HG02678 (cell line): Measurements from ENCODE around the gene OTULIN.
A peak's percentile ranks its signal among the peaks of the same experiment; 100 is the strongest.

ENCODE experiments used
- ATAC-seq: cut with Tn5 transposase; IDR thresholded peaks from one replicate; pipeline ENCODE4 v1.9.1; 2021; ENCODE audit warnings: mild to moderate bottlenecking, moderate library complexity; ENCODE audit not compliant: unreplicated experiment

OTULIN gene

DNA sequence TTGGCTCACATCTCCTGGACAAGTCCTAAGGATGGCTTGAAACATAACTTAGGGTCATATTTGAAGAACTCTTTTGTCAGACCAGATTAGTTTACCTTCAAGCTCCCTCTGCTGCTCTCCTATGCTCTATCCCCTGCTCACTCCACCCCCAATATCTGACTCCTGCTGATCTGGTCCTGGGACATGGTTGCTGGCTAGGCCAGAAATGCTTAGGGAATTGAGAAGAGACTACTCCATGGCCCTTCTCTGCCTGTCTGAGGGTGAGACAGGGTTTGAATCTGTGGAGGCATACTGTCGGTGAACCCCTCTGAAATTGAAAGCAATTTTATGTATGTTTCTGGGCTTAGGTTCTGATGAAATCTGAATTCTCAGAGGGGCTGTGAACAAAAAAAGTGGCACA, 3.3 kb downstream of the OTULIN start:
- ATAC-seq, result no peak

DNA sequence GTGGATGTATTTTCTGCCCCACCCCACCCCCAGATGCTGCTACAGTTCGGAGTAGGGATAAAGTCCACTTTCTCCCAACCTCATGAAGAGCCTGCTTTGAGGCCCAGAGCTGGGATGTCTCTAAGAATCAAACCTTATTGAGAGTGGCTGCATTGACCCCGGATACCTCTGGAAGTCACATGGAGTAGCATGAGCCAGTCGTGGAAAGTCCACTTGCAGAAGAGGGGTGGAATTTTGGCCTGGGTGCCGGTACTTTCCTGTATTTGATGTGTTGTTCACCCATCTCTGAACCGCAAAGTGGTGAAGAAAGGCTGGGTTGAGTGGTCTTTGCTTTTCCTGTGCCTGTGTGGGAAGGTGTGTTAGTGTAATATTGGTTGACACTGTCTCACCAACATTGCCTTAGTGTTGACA, 3.7 kb downstream of the OTULIN start:
- no peak for ATAC-seq

DNA sequence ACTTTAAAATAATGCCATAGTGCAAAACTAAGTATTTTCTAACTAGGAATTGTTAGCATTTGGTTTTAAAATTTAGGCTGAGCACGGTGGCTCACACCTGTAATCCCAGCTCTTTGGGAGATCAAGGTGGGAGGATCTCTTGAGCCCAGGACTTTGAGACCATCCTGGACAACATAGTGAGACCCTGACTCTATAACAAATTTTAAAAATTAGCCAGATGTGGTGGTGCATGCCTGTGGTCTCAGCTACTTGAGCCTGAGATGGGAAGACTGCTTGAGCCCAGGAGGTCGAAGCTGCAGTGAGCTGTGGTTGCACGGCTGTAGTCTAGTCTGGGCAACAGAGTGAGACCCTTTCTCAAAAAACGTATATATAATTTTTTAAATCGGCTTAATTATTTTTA, 4.9 kb downstream of the OTULIN start:
- no peak for ATAC-seq

DNA sequence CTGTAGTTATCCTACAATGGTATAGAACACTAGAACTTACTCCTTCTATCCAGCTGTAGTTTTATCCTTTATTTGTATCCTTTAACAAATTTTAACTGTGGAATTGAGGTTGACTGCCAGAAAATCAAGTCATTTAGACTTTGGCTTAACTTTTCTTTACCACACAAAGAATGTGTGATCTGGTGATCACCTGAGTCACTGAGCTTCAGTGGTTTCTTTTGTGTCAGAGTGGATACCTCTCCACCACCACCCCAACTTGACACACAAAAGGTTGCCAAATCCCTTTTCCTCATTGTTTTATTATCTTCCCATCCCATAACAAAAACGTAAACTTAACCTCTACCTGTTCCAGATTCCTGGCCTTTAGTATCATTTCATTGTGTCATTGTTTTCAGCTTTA, 5.5 kb downstream of the OTULIN start:
- no peak for ATAC-seq

DNA sequence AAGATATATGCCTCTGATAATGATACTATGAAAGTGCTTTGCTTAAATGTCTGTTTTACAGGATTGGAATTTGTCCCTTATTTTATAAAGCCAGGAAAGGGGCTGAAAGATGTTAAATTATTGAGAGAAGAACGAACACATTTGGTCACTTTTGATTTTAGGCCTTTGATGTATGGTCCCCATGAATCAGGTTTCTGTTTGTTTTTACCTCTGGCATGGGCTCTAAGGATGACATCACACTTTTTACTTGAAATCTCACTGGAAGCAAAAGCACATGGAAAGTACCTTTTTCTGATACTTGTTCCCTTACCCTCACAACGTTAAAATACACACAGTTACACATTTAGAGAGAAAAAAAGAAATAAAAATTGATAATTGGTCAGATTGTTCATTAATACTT, 6.9 kb downstream of the OTULIN start:
- ATAC-seq, result no peak

DNA sequence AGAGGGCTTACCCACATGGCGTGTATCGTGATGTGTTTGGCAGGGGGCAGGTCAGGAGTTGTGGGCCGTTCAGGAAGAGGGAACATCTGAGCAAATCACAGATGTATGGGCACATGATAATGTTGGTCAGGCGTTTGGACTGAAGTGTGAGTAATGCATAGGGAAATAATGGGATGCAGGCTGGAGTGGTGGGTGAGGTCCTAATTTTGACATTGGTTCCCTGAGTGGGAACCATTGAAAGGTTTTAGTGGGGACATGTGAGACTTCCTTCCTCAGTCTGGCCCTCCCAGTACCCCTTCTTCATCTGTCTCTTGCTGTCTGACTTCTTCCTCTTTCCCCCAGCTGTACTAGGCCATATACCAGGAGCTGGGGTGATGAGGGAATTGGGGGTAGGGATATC, 7.6 kb downstream of the OTULIN start:
- ATAC-seq, result no peak

DNA sequence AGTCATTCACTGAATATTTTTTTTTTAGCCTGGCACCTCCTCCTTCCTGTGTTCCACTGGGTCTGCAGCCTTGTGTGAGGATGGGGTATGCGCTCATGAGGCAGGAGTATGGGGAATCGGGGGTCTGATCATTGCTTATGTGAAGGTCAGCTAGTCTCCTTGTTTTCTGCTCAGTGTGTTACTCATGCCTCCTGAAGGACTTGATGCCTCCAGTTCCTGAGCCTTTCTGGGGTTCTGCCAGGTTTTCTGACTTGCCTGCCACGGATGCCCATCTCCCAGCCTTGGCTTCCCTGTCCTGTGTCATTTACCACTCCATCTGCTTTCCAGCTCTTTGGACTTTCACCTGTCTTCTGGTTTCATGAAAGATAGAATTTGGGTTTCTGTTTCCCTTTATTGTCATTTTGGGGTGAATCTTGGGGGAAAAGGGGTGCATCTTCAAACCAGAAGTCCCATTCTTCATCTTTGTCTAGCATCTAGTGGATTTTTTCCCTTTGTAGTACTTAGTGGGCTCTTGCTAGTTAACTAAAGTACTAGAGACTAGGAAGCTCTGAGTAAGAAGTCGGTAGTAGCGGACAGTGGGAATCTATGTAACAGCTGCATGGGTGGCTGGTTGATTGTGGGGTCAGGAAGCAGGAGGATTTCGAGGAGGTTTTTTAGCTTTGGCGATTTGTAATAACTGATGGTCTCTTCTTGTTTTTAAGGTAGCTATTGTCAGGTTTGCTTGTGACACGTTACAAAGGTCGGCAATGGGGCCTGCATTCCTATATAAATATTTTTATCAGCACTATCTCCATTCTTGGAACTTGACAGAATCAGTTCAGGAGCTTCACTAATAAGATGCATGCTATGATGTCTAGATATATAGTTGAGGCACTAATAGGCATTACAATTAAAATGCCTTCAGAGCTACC, 8.2 kb downstream of the OTULIN start:
- no peak for ATAC-seq

DNA sequence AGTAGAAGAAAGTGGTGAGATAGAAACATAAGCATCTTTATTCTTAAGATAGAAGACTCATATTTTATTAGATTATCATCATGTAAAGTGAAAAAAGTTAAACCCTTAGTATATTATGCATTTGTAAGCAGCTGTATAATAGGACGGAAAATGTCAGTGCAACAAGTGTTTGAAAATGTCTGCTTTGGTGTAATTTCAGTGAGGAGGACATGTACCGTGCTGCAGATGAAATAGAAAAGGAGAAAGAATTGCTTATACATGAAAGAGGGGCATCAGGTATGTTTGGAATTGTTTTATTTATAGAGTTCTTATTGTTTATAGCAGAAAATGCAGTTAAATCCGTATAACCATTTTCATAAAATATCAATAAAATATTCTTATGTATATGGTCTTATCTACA, 8.9 kb downstream of the OTULIN start:
- no peak for ATAC-seq

DNA sequence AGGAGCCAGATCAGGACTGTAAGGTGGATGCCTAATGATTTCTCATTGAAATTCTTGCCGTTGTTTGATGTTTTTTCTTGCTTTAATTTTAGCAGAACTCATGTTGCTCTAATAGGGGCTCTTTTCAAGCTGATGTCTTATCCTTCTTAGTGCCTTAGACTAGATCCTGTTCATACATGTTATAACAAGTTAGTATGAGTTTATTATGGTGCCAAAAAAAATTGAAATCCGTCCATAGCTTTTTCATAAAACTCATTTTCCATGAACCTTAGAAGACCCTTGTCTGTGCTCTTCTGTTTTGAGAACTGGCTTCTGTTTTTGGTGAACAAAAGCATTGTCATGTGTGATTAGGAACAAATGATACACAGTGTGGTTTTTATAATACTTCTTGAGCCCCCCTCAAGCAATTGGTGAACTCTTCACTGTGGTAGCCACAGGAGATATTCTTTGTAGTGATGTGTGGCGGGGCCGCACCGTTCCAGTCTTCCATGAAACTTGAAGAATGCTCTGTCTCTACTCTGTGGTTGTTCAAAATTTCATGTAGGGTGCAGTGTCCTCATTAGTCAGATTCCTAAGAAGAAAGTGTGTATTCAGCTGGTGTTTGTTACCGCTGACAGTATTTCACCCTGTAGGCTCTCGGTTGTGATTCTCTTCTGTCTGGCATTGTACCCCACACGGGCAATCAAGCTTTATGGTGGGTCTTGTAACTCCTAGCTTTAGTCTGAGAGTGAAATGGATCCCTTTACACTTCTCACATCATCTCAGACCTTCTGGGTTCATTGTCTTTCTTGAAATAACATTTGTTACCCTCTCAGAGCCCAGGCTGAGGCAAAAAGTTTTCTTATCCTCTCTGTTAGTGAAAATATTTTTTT, 10.7 kb downstream of the OTULIN start:
- peak; percentile 12 for ATAC-seq

DNA sequence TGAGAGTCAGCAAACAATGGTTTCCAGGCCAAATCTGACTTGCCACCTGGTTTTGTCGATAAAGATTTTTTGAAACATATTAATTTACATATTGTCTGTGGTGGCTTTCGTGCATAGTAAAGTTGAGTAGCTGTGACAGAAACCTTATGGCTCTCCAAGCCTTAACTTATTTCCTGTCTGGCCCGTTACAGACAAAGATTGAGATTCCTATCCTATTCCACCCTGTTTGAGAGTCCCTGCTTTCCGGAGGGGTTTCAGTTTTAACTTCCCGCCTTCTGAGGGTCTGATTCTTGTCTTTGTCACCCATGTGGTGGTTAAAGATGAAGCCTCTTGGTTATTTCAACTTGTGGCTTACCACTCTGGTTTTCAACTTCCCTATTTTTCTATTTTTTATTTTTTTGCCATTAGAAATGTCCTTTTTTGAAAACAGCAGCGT, 11.4 kb downstream of the OTULIN start:
- ATAC-seq, result peak; percentile 47

DNA sequence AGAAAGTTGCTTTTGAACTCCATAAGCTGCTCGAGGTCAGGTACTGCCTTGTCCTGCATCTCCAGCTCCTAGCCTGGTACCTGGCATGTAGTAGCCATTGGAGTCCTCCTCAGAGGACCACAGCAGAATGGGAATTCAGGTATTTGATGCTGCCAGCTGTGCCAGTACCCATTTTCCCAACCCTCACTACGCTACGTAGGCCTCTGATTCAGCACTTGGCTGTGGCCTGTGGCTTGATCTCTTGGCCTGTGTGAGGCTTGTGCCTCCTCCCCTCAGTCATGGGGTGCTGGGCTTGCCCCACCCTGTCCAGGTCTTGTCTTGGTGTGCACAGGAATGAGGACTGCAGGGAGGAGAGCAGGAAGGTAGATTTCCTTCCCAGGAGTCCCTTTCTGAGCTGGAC, 11.8 kb downstream of the OTULIN start:
- peak; percentile 36 for ATAC-seq

DNA sequence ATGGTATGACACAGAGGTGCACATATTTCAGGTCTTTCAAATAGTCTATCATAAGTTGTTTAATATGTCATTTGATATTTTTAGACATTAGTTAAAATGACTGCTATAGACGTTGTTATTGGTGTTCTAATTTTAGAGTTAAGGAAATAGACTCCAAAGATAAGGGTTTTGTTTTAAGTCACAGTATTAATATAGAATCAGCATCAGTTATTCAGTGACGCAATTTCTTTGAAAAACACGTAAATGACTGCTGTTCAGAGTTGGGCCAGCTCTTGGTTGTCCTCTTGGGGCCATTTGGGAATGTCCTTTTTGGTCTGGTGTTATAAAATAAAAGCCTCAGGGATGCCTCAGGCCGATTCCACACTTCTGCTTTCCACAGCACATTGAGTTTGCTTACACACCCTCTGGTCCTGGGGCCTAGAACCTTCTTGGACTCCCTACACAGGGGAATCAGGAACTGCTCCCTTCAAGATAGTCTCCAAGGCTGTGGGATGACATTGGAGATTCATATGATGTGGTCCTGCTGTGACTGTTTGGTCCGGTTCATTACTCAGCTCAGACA, 14.3 kb downstream of the OTULIN start:
- no peak for ATAC-seq

DNA sequence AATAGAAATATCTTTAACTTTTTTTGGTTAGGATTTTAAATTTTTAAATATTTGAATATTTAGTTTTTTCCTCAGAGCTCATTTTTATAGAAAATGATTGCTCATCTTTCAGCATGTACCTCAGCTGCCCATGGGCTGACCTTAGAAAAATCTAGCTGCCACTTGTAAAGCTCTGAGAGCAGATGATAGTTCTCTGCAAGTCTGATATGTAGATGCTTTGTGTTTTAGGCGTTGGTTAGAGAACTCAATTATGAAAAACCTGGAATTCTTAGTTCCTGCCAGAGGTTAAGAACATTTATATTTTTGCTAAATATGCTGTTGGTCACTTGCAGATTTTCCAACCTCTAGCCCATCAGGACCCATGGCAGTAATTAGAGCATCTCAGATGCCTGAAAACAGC, 15.1 kb downstream of the OTULIN start:
- no peak for ATAC-seq

DNA sequence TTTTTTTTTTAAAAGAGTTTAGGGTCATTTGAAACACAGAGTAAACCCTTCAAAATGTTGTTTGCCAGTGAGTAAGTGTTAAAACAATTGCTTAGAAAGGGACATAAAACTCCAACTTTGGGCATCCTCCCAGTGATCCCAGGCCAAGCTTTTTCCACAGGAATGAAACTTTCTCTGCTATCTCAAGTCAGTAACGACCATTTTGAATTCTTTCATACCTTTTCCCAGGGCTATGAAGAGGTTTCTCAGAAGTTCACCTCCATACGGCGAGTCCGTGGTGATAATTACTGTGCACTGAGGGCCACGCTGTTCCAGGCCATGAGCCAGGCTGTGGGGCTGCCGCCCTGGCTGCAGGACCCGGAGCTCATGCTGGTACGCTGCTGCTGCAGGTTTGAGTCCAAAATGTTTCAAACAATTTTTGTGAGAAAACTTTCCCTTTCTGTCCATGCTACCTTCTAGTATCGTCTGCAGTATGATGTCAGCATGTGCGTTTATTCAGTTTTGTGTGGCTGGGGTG, 16.8 kb downstream of the OTULIN start:
- no peak for ATAC-seq

DNA sequence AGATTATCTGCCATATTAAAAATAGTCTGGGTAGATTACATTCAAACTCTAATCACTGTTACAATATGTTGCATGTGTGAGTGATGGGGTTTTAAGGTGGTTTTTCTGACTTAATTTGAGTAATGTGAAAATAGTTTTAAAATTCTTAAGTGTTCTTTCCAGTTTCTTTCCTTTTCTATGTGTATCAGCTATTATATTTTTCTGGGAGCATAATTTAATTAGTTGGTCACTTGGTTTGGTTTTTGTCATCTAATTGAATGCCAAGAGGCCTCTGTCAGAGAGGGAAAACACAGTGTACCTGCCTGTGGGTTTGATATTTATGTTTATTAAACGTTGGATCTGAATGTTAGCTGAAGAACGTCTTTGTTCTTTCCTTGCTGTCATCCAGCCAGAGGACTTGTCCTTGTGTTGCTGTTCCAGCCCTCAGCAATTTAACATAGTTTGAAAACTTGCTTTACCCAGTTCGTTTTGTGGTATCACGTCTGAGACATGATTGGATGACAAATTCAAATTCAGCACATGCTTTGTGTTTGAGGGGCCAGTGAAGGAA, 19.5 kb downstream of the OTULIN start:
- ATAC-seq, result no peak

DNA sequence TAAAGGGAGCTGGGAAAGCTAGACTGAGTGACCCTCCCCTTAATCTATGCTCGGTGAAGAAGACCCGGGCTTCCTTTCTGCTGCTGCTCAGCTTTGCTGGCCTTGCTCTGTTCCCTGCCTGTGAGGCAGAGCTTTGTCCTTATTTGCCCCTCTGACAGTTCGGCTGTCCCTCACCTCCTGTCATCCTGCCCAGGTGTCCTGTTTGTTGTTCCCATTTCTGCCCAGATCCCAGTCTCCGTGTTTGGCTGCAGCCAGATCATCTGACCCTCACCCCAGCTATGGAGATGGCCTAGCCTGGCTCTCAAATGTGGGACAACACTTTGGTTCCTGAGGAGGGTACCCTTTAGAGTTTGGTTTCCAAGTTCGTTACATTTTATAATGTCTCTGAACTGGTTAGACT, 20.2 kb downstream of the OTULIN start:
- ATAC-seq, result no peak

DNA sequence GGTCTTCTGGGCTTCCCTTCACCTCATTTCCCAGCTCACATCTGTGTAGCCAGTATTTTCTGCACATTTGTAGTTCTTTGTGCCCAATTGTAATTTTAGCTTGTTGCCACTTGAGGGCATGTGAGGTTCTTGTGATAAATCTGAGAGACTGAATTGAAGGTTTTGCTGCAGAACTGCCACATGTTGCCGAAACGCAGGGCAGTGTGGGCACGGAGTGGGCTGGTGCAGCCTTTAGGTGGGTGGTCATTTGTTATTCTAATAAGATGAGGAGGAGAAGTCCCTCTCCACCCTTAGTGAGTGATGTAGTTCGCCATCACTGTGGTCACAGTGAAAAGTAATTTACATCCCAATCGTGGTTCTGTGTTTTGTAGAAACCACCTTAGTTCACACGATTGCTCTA, 21.2 kb downstream of the OTULIN start:
- ATAC-seq, result peak; percentile 98

DNA sequence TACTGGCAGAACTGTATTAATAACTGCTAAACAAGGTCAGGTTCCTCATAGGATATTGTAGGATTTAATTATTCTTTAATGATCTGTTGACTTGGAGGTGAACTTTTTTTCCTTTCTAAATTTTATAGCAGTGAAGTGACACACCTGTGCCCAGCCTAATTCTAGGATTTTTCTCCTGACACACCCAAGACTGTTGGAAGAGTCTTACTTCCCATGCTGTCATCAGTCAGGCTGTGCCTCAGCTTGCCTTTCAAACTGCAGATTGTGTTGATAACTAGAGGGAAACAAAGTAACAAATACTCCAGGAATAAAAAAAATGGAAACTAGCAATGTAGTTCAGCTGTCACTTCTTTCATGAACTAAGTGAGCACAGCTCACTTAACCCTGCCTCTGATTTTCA, 22.0 kb downstream of the OTULIN start:
- ATAC-seq, result no peak

DNA sequence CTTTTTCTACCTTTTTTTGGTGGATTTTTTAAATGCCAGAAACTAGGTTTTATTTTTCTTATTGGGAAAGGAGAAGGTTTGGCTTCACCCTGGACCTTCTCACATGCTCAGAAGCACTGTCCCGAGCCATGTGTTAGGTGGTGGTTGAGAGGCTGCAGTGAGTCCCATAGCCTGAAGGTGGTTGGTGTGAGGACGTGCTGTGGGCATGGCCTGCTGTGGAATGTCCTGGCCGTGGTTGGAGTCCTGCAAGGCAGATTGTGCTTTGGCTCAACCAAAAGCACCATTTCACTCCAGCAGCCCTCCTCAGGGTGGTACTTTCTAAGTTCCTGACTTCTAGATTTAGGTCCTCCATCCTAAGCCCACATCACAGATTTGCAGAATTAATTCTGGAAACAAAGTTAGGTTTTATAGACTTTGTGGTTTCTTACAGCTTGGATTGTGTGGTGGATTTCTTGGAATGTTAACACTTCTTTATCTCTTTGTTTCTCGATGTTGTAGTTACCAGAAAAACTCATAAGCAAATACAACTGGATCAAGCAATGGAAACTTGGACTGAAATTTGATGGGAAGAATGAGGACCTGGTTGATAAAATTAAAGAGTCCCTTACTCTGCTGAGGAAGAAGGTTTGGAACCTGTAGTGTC, 22.6 kb downstream of the OTULIN start:
- ATAC-seq, result no peak

DNA sequence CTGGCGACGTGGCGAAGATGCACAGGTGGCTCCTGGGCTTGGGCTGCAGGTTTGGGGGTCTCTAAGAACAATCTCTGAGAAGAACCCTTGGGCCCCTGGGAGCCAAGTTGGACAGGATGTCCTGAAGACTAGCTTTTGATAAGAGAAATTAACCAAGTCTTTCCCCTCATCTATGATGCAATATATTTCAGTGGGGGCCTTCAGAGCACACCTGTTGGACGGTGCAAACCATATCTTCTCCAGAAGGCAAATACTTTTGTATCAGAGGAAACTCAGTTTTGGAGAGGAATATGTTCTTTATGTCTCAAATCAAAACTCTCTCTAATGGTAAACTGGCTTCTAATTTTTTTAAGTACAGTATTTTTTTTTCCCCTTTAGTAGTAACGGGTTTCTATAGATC, 28.6 kb downstream of the OTULIN start:
- ATAC-seq, result no peak

DNA sequence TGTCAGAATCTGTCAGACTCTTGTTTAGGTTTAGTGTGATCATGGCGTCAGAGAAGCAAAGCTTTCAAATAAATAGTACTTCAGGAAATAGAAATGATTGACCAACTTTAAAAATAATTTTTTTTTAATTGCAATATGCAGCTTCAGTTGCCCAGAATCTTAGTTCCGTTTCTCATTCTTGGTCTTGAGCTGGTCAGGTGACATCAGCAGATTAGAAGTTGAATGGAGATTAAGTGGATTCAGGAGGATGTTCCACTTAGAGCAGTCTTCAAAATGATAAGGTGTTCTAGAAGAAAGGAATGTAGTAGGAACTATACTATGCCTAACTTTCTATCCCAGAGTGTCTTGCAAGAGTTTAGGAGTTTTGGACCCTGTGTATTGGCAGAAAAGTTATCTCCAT, 30.6 kb downstream of the OTULIN start:
- no peak for ATAC-seq
